Measurements from ENCODE around the gene SERINC2.

Gene SERINC2

DNA sequence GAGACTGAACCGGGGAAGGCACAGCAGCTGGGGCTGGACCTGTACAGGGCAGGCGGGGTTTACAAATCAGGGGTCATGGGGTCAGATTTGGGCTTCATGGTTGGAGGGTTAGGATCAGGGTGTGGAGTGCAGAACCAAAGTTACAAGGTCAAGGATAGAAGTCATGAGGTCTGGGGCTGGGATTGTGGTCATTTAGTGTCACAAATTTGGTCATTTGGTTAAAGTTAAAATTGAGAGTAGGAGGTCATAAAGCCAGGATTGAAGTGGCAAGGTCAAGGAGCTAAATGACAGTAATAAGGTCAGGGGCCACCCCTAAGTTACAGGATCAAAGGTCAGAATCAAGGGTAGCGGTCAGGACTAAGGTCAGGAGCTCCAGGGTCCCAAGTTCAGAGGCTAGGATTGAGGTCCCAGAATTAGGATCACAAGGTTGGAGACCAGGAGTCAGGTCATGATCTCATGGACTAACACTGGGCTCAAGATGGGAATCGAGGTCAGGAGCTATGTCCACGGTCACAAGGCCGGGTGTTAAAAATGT lies 20.4 kb downstream of the SERINC2 start:
- POLR2A ChIA-PET: no interaction called here
- no peak for DNase-seq (ENCODE audit: extremely low spot score)
- TF ChIP-seq ELF4 (IDR thresholded peaks at IDR 0.05) (no peak), L3MBTL2 (conservative IDR thresholded peaks at IDR 0.05) (no peak), FOXA1 (IDR thresholded peaks at IDR 0.05) (no peak), NFRKB (IDR thresholded peaks at IDR 0.05) (no peak), CTBP1 (IDR thresholded peaks at IDR 0.05; ENCODE audit: borderline replicate concordance) (no peak)
- CTCF ChIA-PET: no interaction called here

DNA sequence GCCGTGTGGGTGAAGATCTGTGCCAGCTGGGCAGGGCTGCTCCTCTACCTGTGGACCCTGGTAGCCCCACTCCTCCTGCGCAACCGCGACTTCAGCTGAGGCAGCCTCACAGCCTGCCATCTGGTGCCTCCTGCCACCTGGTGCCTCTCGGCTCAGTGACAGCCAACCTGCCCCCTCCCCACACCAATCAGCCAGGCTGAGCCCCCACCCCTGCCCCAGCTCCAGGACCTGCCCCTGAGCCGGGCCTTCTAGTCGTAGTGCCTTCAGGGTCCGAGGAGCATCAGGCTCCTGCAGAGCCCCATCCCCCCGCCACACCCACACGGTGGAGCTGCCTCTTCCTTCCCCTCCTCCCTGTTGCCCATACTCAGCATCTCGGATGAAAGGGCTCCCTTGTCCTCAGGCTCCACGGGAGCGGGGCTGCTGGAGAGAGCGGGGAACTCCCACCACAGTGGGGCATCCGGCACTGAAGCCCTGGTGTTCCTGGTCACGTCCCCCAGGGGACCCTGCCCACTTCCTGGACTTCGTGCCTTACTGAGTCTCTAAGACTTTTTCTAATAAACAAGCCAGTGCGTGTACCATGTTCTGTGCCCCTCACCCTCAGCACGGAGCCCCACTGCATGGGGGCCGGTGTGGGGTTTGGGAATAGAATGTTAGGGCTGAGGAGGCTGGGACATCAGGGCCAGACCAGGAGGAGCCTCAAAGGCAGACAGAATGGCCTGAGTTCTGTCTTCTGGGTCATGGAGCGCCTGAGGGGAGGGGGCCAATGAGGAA lies 21.3 kb downstream of the SERINC2 start:
- ChIA-PET POLR2A (no interaction called here), CTCF (no interaction called here)
- DNase-seq (ENCODE audit: extremely low spot score): no peak
- TF ChIP-seq FOXK2 (IDR thresholded peaks at IDR 0.05): no peak
- TF ChIP-seq NFRKB (IDR thresholded peaks at IDR 0.05): no peak
- TF ChIP-seq, protein P1, sequence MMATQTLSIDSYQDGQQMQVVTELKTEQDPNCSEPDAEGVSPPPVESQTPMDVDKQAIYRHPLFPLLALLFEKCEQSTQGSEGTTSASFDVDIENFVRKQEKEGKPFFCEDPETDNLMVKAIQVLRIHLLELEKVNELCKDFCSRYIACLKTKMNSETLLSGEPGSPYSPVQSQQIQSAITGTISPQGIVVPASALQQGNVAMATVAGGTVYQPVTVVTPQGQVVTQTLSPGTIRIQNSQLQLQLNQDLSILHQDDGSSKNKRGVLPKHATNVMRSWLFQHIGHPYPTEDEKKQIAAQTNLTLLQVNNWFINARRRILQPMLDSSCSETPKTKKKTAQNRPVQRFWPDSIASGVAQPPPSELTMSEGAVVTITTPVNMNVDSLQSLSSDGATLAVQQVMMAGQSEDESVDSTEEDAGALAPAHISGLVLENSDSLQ (IDR thresholded peaks at IDR 0.05): no peak
- no peak for TF ChIP-seq HDGF (IDR thresholded peaks at IDR 0.05; ENCODE audit: borderline replicate concordance)
- no peak for TF ChIP-seq FOXA1 (IDR thresholded peaks at IDR 0.05)
- TF ChIP-seq FOXM1 (IDR thresholded peaks at IDR 0.05; ENCODE audit: borderline replicate concordance): no peak
- no peak for TF ChIP-seq L3MBTL2 (conservative IDR thresholded peaks at IDR 0.05)
- TF ChIP-seq SUZ12 (IDR thresholded peaks at IDR 0.05): no peak
- no peak for TF ChIP-seq LEF1 (IDR thresholded peaks at IDR 0.05; ENCODE audit: borderline replicate concordance)
- TF ChIP-seq CTBP1 (IDR thresholded peaks at IDR 0.05; ENCODE audit: borderline replicate concordance): no peak
- no peak for TF ChIP-seq ELF4 (IDR thresholded peaks at IDR 0.05)
- no peak for TF ChIP-seq ARNT (IDR thresholded peaks at IDR 0.05)
- TF ChIP-seq SP1 (IDR thresholded peaks at IDR 0.05): no peak
- TF ChIP-seq ZNF384 (IDR thresholded peaks at IDR 0.05): no peak
- TF ChIP-seq BHLHE40 (IDR thresholded peaks at IDR 0.05; ENCODE audit: borderline replicate concordance): no peak
- TF ChIP-seq TARDBP (IDR thresholded peaks at IDR 0.05): no peak

DNA sequence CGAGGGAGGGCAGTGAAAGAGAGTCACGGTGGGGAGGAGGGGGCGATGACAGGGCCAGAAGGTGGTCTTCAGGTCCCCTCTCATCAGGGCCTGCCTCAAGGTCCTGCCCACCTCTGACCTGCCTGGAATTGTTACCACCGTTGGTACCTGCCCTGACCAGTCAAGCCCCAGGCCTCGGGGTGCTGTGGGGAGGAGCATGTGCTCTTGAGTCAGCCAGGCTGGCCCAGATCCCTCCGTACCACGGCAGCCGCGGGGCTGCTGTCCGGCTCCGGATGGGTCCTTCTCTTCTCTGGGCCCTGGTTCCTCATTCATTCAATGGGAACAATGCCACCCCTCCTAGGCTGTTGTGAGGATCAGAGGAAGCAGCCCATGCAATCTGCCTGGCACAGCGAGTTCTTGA lies 22.0 kb downstream of the SERINC2 start:
- ChIA-PET CTCF (no interaction called here), POLR2A (no interaction called here)
- DNase-seq (ENCODE audit: extremely low spot score): no peak
- TF ChIP-seq LEF1 (IDR thresholded peaks at IDR 0.05; ENCODE audit: borderline replicate concordance) (no peak), FOXK2 (IDR thresholded peaks at IDR 0.05) (no peak), ZNF384 (IDR thresholded peaks at IDR 0.05) (no peak), FOXA1 (IDR thresholded peaks at IDR 0.05) (no peak), ARNT (IDR thresholded peaks at IDR 0.05) (no peak), SP1 (IDR thresholded peaks at IDR 0.05) (no peak)

DNA sequence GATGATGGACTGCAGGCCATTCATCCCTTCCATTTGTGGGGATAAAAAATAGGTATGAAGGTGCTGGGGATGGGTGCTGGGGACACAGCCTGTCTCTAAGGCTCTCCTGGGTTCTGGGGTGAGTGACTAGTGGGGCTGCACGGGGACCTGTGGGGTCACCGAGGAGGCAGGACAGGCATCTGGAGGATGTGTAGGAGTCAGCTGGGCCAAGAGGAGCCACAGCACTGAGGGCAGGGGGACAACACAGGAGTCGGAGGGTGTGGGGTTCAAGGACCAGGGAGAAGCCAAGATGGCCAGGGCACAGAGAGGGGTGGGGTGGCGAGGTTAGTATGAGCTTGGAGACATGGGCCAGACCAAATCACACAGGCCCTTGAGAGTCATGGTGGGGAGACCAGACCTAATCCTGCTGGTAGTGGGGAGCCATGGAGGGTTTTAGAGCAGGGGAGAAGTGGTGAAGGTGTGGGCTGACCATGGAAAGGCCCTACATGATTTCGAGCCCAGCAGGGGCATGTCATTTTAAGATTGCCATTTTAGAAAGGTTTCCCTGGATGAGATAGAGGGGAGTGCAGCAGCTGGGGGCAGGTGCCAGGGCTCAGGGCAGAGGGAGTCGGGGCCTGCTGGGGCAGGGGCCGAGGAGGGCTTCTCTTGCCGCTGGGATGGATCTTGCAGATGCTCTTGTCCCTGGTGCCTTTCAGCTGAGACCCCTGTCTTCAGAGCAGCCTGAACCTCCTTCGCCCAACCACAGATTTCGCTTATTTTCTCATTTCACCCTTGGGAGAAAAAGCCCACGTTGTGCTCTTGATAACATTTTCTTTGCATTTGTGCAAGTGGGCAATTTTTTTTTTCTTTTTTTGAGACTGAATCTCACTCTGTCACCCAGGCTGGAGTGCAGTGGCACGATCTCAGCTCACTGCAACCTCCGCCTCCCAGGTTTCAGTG lies 22.7 kb downstream of the SERINC2 start:
- no peak for TF ChIP-seq SP1 (IDR thresholded peaks at IDR 0.05)
- TF ChIP-seq TARDBP (IDR thresholded peaks at IDR 0.05): no peak
- no peak for TF ChIP-seq NFRKB (IDR thresholded peaks at IDR 0.05)
- no peak for TF ChIP-seq ZNF384 (IDR thresholded peaks at IDR 0.05)
- TF ChIP-seq FOXA1 (IDR thresholded peaks at IDR 0.05): no peak
- CTCF ChIA-PET: no interaction called here
- POLR2A ChIA-PET: no interaction called here
- DNase-seq (ENCODE audit: extremely low spot score): no peak

DNA sequence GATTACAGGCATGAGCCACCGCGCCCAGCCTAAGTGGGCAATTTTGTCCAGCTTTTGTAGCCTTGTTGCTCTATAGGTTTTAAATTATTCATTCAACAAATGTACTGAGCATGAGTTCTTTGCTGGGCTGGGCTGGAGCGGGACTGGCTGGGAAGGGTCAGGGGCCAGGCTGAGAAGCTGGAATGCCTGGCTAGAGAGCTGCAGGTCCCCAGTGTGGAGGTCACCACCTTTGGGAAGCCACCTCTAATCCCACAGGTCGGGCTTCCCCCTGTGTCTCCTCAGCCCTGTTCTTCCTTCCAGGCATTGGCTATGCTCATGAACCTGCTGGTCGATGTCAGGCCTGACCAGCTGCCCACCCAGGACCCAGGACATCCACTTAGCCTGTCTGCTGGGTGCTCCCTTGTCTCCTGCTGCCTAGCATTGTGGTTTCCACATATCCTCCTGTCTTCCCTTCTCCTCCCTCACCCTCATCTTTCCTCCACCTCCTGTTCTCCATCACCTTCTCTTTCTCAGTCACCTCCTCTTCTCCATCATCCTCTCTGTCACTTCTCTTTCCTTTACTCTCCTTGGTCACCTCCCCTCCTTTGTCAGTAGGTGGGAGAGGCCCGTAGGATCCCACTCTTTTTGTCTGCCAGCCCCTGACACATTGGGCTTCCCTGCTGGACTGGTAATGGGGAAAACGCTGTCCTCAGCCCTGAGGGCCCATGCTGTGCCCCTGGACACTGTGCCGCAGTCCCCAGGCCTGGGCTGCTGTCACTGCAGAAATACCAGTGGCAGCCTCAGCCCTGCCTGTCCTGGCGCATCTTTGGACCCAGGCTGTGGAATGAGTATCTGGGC lies 23.8 kb downstream of the SERINC2 start:
- POLR2A ChIA-PET: no interaction called here
- no peak for DNase-seq (ENCODE audit: extremely low spot score)
- no peak for TF ChIP-seq ZNF384 (IDR thresholded peaks at IDR 0.05)
- TF ChIP-seq NFRKB (IDR thresholded peaks at IDR 0.05): no peak
- no peak for TF ChIP-seq L3MBTL2 (conservative IDR thresholded peaks at IDR 0.05)
- no peak for TF ChIP-seq LEF1 (IDR thresholded peaks at IDR 0.05; ENCODE audit: borderline replicate concordance)
- no peak for TF ChIP-seq FOXK2 (IDR thresholded peaks at IDR 0.05)
- no peak for TF ChIP-seq ARNT (IDR thresholded peaks at IDR 0.05)
- TF ChIP-seq TARDBP (IDR thresholded peaks at IDR 0.05): no peak
- no peak for TF ChIP-seq SUZ12 (IDR thresholded peaks at IDR 0.05)
- TF ChIP-seq BHLHE40 (IDR thresholded peaks at IDR 0.05; ENCODE audit: borderline replicate concordance): no peak
- no peak for TF ChIP-seq FOXM1 (IDR thresholded peaks at IDR 0.05; ENCODE audit: borderline replicate concordance)
- TF ChIP-seq ELF4 (IDR thresholded peaks at IDR 0.05): no peak
- TF ChIP-seq SP1 (IDR thresholded peaks at IDR 0.05): no peak
- no peak for TF ChIP-seq HDGF (IDR thresholded peaks at IDR 0.05; ENCODE audit: borderline replicate concordance)

DNA sequence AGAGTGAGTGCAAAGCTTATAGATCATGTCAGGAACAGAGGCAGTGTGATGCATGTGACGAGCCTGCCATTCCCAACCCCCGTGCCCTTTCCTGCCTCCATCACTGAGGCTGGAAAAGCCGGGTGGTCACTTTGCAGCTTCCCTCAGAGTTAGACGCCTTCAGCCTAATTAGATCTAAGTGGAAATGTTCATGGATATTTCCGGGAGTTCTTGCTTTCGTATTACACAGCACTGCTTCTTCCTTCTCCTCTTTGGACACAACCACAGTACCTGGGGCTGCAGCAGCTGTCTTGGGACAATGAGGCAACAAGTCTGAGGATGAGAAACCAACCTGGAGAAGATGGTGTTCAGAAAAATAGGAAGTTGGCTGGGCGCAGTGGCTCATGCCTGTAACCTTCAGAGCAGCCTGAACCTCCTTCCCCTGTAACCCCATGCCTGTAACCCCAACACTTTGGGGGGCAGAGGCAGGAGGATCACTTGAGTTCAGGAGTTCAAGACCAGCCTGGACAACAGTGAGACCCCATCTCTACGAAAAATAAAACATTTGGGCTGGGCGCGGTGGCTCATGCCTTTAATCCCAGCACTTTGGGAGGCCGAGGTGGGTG lies 24.5 kb downstream of the SERINC2 start:
- TF ChIP-seq ARNT (IDR thresholded peaks at IDR 0.05): no peak
- TF ChIP-seq HDGF (IDR thresholded peaks at IDR 0.05; ENCODE audit: borderline replicate concordance): no peak
- no peak for TF ChIP-seq NFRKB (IDR thresholded peaks at IDR 0.05)
- TF ChIP-seq SP1 (IDR thresholded peaks at IDR 0.05): no peak
- no peak for TF ChIP-seq TARDBP (IDR thresholded peaks at IDR 0.05)
- TF ChIP-seq L3MBTL2 (conservative IDR thresholded peaks at IDR 0.05): no peak
- TF ChIP-seq FOXA1 (IDR thresholded peaks at IDR 0.05): no peak
- no peak for DNase-seq (ENCODE audit: extremely low spot score)
- ChIA-PET CTCF (no interaction called here), POLR2A (no interaction called here)

More for the DNA sequence above, 23.8 kb downstream of the SERINC2 start:
- CTCF ChIA-PET: interaction anchor here (0.6 kb wide), 1 partner anchor 325 kb away, joined by 3 read pairs; no protein-coding TSS in a partner anchor
